Esophagus squamous epithelium (tissue), 4 donors: ENCODE results near the gene SMO.

Source experiments
- POLR2A ChIP-seq, 4 donors: fragments of 450-650 bp; IDR thresholded peaks; one replicate each; pipeline ENCODE4 v1.6.1; 2017; ENCODE audit warnings: antibody characterized with exemption in 4 of 4, mild to moderate bottlenecking in 4 of 4, moderate library complexity in 3 of 4
- TF ChIP-seq, protein P1 (sequence below), 6 experiments: fragments of 450-650 bp in 4 of 6; fragments of 200-600 bp in 2 of 6; sonication (generic) in 2 of 6; IDR thresholded peaks; one replicate each; pipeline ENCODE4 v1.5.1; 2016 to 2019; ENCODE audit warnings: antibody characterized with exemption in 6 of 6, mild to moderate bottlenecking in 4 of 6, moderate library complexity in 4 of 6

DNA sequence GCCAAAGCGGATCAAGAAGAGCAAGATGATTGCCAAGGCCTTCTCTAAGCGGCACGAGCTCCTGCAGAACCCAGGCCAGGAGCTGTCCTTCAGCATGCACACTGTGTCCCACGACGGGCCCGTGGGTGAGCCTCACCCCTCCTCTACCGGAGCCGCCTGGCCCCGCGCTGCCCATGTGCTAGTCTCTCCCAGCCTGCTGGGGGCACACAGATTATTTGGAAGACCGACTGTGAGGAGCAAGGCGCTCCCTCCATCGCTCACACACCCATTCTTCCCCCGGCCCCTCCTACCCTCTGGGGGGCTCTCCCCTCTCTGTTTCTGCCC lies 22.5 kb downstream of the SMO start:
- TF ChIP-seq POLR2A (IDR thresholded peaks at IDR 0.05): no peak
- TF ChIP-seq, protein P1, sequence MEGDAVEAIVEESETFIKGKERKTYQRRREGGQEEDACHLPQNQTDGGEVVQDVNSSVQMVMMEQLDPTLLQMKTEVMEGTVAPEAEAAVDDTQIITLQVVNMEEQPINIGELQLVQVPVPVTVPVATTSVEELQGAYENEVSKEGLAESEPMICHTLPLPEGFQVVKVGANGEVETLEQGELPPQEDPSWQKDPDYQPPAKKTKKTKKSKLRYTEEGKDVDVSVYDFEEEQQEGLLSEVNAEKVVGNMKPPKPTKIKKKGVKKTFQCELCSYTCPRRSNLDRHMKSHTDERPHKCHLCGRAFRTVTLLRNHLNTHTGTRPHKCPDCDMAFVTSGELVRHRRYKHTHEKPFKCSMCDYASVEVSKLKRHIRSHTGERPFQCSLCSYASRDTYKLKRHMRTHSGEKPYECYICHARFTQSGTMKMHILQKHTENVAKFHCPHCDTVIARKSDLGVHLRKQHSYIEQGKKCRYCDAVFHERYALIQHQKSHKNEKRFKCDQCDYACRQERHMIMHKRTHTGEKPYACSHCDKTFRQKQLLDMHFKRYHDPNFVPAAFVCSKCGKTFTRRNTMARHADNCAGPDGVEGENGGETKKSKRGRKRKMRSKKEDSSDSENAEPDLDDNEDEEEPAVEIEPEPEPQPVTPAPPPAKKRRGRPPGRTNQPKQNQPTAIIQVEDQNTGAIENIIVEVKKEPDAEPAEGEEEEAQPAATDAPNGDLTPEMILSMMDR (IDR thresholded peaks at IDR 0.05): no peak
